Left cardiac atrium (tissue), 4 donors: ENCODE results near the gene GRIK4. TPM values are rescaled to one million over a fixed set of nuclear protein-coding genes. Genes with fewer than 3 reads are reported as not detected.
A peak's percentile ranks its signal among the peaks of the same experiment; 100 is the strongest.

ENCODE experiments used
- ATAC-seq, 2 donors: fragments of 200-7000 bp; cut with Tn5 transposase; one replicate each; pipeline ENCODE4 v1.9.1; 2020; ENCODE audit warnings: mild to moderate bottlenecking in 2 of 2, moderate library complexity in 2 of 2
- DNase-seq: peaks from one replicate; pipeline ENCODE4 v3.0.0-alpha.2; 2020
- intact Hi-C, 2 donors: fragments of 100-400 bp; cut with DNase I; formaldehyde crosslinking; loops; one replicate each; pipeline versions ENCODE4 v1.14.1 to v1.15.1; 2022 to 2023
- total RNA-seq, 2 donors: library from RNA; stranded (reverse); fragmentation: NEBNext Ultra II Directional; extraction: Animal tissue kit (Norgen Biotek cat#: 25700); gene quantifications; one replicate each; pipeline ENCODE4 v1.2.1, GENCODE V29; 2021
- donor health status: DM: no; HTN: yes; CAD: no.
- donor health status: DM: no; HTN: yes; CAD: no; lungs with severe emphysema.
- donor health status: DM: yes; HTN: yes; CAD: no.
- donor health status: Dilated cardiomyopathy.

Gene GRIK4
- total RNA-seq, 2 donors from 2014 or later, result 0.35 to 0.55 TPM

DNA sequence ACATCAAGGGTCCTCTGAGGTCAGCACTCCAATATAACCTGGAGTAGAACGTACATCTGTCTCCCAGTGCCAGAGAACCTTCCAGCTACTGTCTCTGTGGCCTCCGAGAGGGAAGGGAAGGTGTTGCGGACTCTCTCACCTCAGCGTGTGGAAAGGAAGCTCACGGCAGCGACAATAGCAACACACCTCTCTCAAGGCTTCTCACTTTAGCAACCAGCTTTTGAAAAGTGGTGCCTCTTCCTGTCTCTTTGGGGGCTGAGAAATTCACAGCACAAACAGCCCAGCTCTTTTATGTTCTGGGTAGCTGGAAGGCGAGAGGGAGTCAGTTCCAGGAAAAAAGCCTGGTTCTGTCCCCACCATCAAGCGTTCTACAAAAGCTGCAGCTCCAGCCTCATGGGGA, 355.5 kb downstream of the GRIK4 start:
- intact Hi-C loops, result no loop called here
- no peak for ATAC-seq
- no peak for DNase-seq

DNA sequence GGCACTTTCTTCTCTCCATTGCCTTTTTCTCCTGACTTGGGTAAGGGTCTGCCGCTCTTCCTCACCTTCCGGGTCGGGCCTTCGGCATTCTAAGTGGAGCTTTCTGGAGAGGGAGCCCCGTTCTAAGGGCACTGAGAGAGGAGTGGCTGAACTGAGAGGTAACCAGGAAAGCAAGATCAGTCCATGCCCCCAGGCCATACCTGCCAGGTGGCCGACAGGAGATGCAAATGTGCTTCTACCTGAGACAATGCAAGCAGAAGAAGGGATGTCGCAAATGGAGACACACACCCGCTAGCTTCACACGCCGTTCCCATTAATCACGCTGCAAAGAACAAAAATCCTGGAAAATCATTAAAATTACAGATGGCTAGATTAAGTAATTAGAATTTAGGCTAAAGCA, 356.0 kb downstream of the GRIK4 start:
- intact Hi-C loops, result no loop called here
- ATAC-seq, result no peak
- DNase-seq, result no peak

DNA sequence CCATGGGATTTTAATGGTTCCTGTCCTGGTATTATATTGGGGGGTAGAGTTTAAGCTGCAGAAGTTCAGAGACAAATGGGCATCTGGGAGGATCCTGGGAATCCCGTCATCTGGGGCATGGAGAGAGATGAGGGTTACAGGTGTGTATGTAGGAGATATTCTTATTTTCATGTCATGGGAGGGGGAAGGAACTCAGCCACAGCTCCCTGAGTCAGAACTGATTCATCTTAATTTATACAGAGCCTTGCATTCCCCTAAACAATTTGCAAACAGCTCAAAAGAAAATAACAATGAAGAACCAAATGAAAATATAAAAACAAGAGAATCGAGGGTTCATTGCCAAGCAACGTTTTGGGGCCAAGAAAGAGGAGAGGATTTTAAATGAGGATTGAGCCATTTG, 356.4 kb downstream of the GRIK4 start:
- ATAC-seq, result no peak

DNA sequence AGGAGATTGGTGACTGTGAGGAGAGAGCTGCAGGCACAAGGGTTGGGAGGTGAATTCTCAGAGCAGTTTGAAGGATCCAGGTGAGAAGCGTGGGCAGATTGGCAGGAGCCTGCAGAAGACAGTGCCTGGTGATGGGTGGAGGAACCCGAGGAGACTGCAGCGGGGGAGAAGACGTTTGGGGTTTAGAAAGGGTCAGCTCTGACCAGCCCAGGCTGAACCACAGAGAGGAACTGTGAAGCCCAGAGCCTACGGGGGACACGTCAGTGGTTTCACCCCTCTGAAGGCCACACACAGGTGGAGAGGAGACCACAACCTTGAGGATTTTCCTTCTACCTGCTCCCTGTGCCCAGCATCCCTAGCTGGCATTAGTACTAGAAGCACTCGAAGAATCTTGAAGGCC, 357.5 kb downstream of the GRIK4 start:
- DNase-seq (no peak), ATAC-seq (no peak)
- intact Hi-C loops, result no loop called here

More for the DNA sequence above, 356.4 kb downstream of the GRIK4 start:
- DNase-seq, result no peak
- intact Hi-C loops, result no loop called here

DNA sequence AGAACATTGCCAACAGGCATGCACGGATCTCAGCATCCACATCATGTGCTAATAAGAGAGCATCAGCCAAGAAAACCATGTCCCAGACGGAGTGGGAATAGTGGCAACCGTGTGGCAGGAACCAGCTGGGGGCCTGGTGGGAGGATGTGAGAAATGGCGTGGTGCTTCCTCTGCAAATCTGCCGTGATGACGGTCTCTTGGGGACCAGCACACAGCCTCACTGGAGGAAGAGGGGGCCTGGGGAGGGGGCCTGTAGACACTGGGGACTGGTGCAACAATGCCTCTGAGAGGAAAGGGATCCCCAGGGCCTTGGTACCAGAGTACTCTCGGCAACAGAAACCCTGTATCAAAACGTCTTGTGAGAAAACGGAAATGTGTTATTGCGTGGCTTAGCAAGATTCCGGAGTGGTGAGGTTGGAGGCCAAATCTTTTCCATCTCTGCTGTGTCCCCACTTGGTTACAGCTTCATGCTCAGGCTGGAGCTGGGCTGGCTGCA, 358.0 kb downstream of the GRIK4 start:
- ATAC-seq (no peak), DNase-seq (no peak)
- intact Hi-C loops, result no loop called here

DNA sequence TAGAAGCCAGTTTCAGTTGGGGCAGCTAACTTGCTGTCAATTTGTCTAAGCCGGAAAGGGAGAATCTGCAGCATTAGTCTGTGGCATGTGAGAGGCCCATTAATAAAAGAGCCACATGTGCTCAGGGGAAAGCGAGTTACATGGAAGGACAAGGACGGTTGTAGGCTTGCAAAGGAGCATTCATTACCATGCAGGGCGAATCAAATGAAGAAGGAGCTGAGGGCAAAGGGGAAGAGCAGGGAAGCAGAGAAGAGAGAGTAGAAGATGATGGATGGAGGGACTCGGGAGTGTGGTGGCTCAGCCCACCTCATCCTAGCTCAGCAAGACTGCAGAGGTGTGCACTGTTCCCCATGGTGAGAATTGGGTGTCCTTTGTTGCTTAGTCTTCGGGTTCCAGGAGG, 359.6 kb downstream of the GRIK4 start:
- DNase-seq, result no peak
- intact Hi-C loops, result no loop called here
- ATAC-seq, result no peak

DNA sequence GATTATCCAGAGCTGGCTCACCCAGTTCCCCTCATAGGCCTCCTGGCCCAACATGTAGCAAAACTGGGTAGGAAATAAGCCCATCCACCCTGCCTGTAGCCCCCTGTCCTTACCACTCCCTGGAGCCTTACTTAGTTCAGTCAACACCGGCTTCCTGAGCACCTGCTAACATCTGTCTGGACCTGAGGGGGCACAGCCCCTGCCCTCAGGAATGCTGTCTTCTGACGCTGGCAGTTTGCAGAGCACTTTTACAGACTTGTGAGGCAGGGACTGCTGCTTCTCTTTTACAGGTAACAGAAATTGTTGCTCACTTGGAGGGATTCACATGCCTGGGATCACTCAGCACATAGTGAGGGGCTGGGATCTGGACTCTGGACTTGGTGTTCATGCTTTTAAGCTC, 360.4 kb downstream of the GRIK4 start:
- intact Hi-C loops, result no loop called here
- ATAC-seq (no peak), DNase-seq (no peak)

DNA sequence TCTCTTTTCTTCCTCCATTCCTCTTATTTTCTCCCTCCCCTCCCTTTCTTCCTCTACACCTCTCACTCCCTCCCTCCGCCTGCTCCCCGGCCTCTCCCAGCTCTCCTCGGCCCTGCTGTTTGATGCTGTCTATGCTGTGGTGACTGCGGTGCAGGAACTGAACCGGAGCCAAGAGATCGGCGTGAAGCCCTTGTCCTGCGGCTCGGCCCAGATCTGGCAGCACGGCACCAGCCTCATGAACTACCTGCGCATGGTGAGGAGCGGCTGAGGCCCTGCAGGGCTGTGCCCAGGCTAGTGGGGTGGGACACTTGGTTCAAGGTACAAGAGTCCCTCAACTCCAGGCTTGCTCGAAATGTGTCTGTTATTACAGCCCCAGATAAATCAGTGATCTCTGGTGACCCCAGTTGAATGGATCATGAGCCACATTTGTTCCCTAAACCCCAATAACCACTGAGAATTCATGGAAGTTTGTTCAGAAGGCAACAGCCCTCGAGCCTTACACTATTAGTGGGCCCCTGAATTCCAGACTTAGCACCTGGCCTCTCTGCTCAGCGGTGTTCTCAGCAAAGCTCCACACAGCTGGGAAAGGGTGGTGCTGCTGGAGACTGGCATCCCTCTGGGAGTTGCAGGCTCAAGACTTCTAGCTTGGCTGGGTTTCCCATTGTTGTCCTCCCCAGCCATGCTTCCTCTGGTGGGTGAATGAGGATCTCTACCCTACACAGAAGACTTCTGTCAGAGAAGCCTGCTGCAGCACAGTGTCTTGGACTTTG, 362.6 kb downstream of the GRIK4 start:
- no peak for DNase-seq
- ATAC-seq, result no peak
- intact Hi-C loops, result no loop called here

DNA sequence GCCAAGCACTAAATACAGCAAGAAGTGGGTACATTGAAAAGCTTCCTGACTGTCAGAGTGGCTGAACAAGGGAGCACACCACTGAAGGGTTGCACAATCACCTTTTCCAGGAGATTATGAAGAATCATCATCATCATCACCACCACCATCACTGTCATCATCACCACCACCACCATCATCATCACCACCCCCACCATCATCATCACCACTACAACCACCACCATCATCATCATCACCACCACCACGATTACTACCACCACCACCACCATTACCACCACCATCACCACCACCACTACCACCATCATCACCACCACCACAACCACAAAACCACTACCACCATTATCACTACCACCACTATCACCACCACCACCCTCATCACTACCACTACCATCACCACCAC, 364.4 kb downstream of the GRIK4 start:
- DNase-seq (no peak), ATAC-seq (no peak)
- intact Hi-C loops, result no loop called here

DNA sequence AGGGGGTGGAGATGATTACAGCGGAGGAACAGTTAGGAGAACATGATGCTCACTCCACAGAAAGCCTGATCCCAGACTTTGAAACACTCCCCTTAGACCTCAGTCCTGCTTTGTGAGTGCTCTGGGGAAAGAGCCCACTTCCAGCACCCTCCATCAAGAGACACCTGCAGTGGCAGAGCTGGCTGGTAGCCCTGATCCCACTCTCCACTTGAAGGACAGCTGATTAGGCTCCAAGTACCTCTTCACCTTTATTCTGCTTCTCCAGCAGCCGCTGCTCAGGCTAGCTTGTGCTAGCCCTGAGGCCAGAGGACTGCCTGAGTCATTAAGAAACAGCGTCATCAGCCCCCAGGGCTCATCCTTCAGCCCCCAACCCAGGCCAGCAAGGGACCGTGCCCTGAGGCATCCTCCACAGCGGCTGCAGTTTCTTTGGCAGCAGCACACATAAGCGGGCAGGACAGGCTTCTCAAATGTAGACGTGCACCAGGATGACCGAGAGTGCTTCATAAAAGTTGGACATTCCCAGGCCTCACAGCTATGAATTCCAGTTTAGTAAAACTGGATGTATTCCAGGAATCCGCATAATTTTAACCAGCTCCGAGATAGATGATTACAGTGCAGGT, 366.3 kb downstream of the GRIK4 start:
- peak in 1 of 2 donors; percentile 33 for ATAC-seq
- intact Hi-C loops, result no loop called here
- no peak for DNase-seq

DNA sequence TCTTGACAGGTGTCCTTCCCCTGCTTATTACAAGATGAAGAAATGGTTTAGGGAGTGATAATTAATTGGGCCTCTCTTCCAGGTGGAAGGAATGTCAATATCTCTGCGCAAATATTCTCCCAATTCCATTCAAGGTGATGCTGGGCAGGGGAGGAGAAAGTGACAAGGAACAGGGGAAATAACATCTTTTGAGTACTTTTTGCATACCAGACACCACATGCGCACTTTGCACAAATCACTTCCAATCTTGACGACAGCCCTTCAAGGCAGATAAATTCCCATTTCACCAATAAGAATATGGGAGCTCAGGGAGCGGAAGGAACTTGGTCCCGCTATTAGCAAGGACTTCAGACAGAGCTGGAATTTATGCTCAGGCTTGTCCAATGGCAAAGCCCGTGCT, 367.2 kb downstream of the GRIK4 start:
- intact Hi-C loops, result no loop called here
- ATAC-seq (no peak), DNase-seq (no peak)

DNA sequence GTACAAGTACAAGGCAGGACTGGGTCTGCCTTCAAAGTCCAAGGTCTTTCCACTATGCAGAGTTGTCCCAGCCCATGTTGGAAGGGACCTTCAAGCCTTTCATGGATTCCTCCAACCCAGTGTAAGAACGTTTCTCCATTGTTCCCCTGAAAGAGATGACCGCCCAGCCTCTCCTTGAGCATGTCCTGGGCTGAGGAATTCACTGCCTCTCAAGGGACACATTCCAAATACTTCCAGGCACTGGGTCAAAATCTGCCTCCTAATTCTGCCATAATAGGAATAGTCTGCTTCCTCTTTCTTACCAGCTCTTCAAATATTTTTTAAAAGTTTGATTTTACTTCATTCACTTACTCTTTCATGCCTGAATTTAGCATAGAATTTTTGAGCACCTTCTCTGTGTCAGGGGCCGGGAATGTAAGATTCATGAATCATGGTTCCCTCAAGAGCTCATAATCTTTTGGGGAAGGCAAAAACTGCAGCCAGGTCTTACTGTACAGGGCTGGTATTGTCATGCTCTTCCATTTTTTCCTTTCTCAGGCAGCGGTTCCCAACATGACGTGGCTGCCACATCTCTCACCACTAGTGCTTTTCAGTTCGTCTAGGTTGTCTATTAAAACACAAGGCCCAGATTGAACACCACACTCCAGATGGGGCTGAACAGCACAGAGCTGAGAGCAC, 369.1 kb downstream of the GRIK4 start:
- ATAC-seq, result no peak
- intact Hi-C loops, result no loop called here
- DNase-seq, result no peak

DNA sequence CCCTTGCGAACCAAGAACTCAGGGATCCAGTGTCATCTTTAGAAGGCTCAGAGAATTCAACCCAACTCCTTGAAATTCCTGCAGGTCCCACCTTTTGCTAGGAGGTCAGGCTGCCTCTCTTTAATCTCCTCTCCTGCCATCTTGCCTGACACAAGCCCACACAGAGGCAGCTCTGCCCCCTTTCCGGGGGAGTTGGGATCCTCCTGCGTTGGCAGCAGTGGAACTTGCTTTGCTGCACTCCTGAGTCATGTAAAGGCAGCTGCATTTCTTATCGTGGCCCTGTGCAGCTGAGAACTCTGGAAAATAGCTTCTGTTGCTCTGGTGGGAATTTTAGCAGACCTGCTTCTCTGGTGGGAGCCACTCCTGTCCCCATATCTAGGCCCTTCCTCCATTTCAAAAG, 370.0 kb downstream of the GRIK4 start:
- DNase-seq (no peak), ATAC-seq (peak in 1 of 2 donors; percentile 48)
- intact Hi-C loops, result no loop called here

DNA sequence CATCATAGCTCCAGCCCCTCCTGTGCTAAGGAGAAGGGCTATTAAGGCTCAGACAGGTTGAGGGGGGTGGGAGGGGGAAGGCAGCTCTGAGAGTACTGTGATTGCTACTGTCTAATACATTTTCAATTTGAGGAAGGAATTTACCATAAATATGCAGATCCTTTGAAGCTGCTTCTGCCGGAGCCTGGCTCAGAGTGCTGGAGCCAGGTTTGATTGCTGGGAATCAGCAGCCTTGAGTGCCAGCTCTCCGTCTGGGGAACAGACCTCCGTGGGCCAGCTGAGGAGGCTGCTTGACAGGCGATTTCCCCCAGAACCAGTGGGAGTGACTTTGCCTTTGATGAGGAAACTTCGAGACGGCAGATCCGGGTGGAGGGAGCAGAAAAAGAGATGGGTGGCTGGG, 370.6 kb downstream of the GRIK4 start:
- no peak for ATAC-seq
- DNase-seq, result no peak
- intact Hi-C loops, result no loop called here

DNA sequence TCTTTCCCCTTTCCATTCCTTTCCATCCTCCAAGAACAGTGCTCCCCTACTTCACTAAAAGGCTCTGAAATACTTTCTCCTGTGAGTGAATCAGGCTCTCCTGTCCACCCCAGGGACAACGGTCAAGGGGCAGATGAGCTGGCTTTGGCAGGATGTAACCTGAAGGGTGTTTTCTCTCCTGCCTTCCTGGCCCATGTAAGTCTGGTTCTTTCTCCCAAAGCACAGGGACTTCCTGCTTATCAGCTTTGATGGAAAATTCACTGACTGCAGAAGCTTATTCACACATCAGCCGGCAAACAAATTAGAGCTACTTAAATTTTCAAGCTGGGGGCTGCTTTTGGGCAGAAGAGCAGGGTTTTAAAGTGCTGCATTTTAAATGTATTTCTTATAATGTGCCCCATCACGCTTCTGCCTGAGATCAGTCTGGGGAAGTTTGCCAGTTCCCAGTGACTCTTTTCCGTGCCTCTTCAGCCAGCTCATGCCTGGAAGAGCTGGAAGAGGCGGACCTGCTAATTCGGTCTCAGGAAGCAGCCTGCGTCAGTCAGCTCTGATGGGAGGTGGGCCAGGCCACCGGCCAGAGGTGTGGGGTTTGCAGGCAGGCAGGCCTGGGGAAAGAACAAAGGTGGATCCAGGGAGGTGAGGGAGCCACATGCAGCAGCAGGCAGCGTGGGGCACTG, 372.0 kb downstream of the GRIK4 start:
- ATAC-seq, result peak; percentile 82 to 90
- peak; percentile 81 for DNase-seq
- intact Hi-C loops, result no loop called here

DNA sequence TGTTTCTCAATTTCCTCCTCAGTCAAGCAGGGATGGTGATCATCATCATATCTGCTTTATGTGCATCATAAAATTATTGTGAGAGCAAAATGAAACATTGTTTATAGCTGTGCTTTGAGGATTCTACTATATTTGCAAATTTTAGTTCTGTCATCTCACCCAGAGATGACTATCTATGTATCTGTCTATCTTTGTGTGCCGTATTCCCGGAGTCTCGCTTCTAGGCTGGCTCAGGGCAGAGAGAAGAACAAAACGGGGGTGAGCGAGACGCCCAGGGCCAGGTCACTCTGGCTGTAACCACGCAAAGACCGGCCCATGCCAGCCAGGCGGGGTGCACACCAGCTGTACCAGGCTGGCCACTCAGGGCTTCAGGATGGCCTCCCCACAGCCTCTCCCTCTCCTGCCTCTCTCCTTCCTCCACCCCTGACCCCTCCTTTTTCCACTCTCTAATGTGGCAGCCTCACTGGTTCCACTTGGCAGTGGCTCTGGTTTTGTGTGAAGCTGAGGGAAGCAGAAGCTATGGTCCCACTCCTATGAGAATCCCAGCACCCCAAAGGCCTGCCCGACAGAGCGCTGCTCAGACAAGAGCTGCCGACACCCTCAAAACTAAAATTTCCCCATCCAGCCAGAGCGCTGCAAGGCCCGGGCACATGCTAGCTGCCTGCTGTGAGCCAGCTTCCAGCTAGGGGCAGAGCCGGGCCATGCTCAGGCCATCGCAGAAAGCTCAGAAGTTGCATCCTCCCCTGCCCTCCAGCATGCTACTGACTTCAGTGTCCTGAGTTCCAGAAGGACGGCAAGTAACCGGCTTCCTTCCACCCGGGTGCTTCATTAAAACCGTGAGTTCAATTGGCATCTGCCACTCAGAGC, 372.8 kb downstream of the GRIK4 start:
- DNase-seq (no peak), ATAC-seq (no peak)
- intact Hi-C loops, result no loop called here

DNA sequence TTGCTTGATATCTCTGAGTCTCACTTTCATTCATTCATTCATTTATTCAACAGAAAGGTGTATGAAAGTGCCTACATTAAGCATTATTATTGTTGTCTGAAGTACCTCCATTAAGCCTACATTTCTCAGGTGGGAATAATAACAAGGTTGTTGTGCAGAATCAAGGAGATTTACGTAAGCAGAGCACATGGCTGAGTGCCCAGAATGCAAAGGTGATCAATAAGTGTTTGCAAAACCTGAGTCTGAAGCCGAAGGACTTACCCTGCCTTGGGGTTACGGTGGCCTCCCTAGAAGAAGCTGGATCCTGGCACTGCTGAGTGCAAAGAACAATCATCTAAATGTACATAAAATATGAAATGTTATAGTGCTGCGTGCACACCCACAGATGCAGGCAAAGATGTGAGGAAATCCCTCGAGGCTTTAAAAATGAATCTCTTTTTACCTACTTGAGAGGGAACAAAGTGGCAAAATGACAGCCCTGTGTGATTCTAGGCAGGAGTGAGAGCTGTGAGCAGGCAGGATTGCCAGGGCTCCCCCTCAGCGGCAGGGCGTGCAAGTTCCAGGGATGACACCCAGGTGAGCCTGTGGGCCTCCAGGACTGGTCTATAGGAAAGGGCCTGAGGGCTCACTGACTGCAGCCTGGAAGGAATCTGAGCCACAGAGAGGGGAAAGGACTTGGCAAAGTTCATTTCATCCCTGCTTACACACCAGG, 379.2 kb downstream of the GRIK4 start:
- DNase-seq (no peak), ATAC-seq (no peak)
- intact Hi-C loops, result no loop called here

DNA sequence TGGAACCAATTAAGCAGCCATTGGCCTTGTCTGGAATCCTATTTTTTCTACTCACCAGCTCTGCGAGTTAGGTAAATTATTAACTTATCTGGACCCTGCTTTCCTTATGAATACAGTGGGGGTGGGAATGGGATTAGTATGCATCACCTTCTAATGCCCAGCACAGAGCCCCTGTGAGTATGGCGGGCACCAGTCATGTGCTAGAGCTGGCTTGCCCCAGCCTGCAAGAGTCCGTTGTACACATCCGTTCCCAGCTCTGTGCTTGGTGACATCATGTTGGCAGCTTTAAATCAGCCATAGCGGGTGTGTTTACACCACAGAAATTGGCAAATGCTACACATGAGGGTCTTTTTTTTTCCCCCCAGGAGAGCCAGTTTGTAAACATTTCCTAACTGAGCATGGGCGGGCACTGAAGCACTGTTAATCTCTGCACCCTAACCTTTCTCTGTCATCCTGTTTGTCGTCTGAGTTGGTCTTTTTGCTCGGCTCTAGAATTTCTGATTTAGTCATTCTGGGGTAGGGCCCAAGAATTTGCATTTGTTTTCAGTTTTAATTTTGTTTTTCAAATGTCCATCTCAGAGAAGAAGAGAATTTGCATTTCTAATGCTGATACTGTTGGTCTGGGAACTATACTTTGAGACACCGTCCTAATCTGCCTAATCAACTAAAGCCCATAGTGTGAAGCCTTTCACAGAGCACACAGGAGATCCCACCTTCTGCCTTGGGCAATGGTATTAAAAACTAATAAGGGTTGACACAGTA, 382.1 kb downstream of the GRIK4 start:
- intact Hi-C loops, result no loop called here
- DNase-seq (no peak), ATAC-seq (no peak)
